ENCODE results near the gene PDSS2.
"Not testable (repeated sequence)": the region's sequence is repeated elsewhere in the genome, so short reads cannot be mapped to it uniquely, and the experiment has no call there.

The PDSS2 gene

DNA sequence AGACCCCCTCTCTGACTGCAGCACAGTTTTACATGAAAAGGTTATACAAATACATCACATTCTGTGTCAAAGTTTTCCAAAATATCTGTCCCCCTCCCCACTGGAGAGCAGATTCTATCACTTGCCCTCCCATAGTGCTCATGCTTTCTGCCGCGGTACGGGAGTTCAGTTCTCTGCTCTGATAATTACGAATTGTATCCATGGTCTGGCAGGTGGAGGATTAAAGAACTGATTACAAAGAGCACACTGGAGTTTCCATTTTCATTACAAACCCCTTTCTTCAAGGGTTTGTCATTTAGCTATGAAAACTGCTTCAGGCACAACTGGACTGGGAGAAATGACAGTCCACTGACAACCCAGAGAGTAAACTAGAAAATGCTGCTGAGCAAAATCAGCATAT, 166.0 kb downstream of the PDSS2 start:
- no peak overlapping the region for H3K27ac ChIP-seq
- no peaks in the 10 kb centered on the region for H3K4me1 ChIP-seq (ENCODE audit: low read depth, poor library complexity, severe bottlenecking)
- H2AFZ ChIP-seq (ENCODE audit: low read depth): no peak overlapping the region
- H3K79me2 ChIP-seq (ENCODE audit: insufficient read depth, low read depth): no peaks in the 10 kb centered on the region
- H3K9ac ChIP-seq: no peak overlapping the region
- no peak for TF ChIP-seq CTCF (conservative IDR thresholded peaks at IDR 0.05; ENCODE audit: low read depth, low read length)
- no peak overlapping the region for H3K4me2 ChIP-seq
- H4K20me1 ChIP-seq (ENCODE audit: insufficient read depth): no peaks in the 10 kb centered on the region
- no peaks in the 10 kb centered on the region for H3K27me3 ChIP-seq (ENCODE audit: insufficient read depth, low read depth)
- no peak overlapping the region for H3K4me3 ChIP-seq (IDR thresholded peaks at IDR 0.05; ENCODE audit: insufficient read depth, low read depth, low read length)
- H3K36me3 ChIP-seq (ENCODE audit: insufficient read depth): no peaks in the 10 kb centered on the region

- H3K4me1 ChIP-seq (ENCODE audit: low read depth, poor library complexity, severe bottlenecking): no peaks in the 10 kb centered on the region
- H3K4me3 ChIP-seq (IDR thresholded peaks at IDR 0.05; ENCODE audit: insufficient read depth, low read depth, low read length): no peak overlapping the region
- no peaks in the 10 kb centered on the region for H3K79me2 ChIP-seq (ENCODE audit: insufficient read depth, low read depth)
- H3K9ac ChIP-seq: no peak overlapping the region
- no peaks in the 10 kb centered on the region for H3K36me3 ChIP-seq (ENCODE audit: insufficient read depth)
- no peak overlapping the region for H3K4me2 ChIP-seq
- no peak for TF ChIP-seq CTCF (conservative IDR thresholded peaks at IDR 0.05; ENCODE audit: low read depth, low read length)
- H4K20me1 ChIP-seq (ENCODE audit: insufficient read depth): no peaks in the 10 kb centered on the region
- no peaks in the 10 kb centered on the region for H3K27me3 ChIP-seq (ENCODE audit: insufficient read depth, low read depth)
- no peak overlapping the region for H3K27ac ChIP-seq
- H2AFZ ChIP-seq (ENCODE audit: low read depth): no peak overlapping the region
Observed at GRCh38 chr6:107292715-107293271, 166.6 kb downstream of the PDSS2 start.

DNA sequence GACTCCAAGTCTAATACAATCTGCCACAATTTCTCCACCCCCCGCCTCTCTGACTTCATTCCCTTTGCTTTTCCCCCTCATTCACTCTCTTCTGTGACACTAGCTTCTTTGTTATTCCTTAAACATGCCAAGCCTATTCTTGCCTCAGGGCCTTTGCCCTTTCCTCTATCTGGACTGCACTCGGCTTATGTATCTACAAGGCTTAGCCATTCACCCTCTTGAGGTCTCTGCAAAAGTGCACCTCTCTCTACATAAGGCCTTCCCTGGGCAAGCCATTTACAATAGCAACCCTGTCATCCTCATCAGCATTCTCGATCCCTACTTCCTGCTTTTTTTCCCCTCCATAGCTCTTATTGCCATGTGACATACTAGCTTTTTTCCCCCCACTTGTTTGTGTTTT, 168.9 kb downstream of the PDSS2 start:
- no peak overlapping the region for H3K27ac ChIP-seq
- H3K79me2 ChIP-seq (ENCODE audit: insufficient read depth, low read depth): no peaks in the 10 kb centered on the region
- no peaks in the 10 kb centered on the region for H3K36me3 ChIP-seq (ENCODE audit: insufficient read depth)
- no peaks in the 10 kb centered on the region for H3K27me3 ChIP-seq (ENCODE audit: insufficient read depth, low read depth)
- H2AFZ ChIP-seq (ENCODE audit: low read depth): no peak overlapping the region
- H3K4me1 ChIP-seq (ENCODE audit: low read depth, poor library complexity, severe bottlenecking): no peaks in the 10 kb centered on the region
- H3K4me2 ChIP-seq: no peak overlapping the region
- no peaks in the 10 kb centered on the region for H4K20me1 ChIP-seq (ENCODE audit: insufficient read depth)
- no peak overlapping the region for H3K4me3 ChIP-seq (IDR thresholded peaks at IDR 0.05; ENCODE audit: insufficient read depth, low read depth, low read length)
- no peak overlapping the region for H3K9ac ChIP-seq
- no peak for TF ChIP-seq CTCF (conservative IDR thresholded peaks at IDR 0.05; ENCODE audit: low read depth, low read length)

DNA sequence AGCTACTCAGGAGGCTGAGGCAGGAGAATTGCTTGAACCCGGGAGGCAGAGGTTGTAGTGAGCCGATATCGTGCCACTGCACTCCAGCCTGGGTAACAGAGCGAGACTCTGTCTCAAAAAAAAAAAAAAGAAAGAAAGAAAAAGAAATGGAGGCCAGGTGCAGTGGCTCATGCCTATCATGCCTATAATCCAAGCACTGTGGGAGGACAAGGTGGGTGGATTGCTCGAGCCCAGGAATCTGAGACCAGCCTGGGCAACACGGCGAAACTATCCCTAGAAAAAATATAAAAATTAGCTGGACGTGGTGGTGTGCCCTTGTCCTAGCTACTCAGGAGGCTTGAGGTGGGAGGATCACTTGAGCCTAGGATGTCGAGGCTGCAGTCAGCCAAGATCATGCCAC, 170.1 kb downstream of the PDSS2 start:
- H2AFZ ChIP-seq (ENCODE audit: low read depth); H3K27ac ChIP-seq; H3K4me3 ChIP-seq (IDR thresholded peaks at IDR 0.05; ENCODE audit: insufficient read depth, low read depth, low read length); H3K4me2 ChIP-seq; H3K27me3 ChIP-seq (ENCODE audit: insufficient read depth, low read depth); H3K4me1 ChIP-seq (ENCODE audit: low read depth, poor library complexity, severe bottlenecking); H3K36me3 ChIP-seq (ENCODE audit: insufficient read depth); H3K79me2 ChIP-seq (ENCODE audit: insufficient read depth, low read depth); H3K9ac ChIP-seq; H4K20me1 ChIP-seq (ENCODE audit: insufficient read depth): not testable (repeated sequence)

DNA sequence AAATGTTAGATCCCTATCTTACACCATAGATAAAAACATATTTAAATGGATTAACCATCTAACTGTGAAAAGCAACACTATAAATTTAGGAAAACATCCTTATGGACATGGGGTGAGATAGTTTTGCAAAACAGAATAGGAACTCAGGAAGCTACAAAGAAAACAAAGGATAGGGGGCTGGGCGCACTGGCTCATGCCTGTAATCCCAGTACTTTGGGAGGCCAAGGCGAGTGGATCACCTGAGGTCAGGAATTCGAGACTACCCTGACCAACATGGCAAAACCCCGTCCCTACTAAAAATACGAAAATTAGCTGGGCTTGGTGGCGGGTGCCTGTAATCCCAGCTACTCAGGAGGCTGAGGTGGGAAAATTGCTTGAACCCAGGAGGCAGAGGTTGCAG, 173.7 kb downstream of the PDSS2 start:
- H3K79me2 ChIP-seq (ENCODE audit: insufficient read depth, low read depth); H3K4me3 ChIP-seq (IDR thresholded peaks at IDR 0.05; ENCODE audit: insufficient read depth, low read depth, low read length); H3K27ac ChIP-seq; H3K4me1 ChIP-seq (ENCODE audit: low read depth, poor library complexity, severe bottlenecking); H4K20me1 ChIP-seq (ENCODE audit: insufficient read depth); H3K4me2 ChIP-seq; H3K36me3 ChIP-seq (ENCODE audit: insufficient read depth); H3K27me3 ChIP-seq (ENCODE audit: insufficient read depth, low read depth); H3K9ac ChIP-seq; H2AFZ ChIP-seq (ENCODE audit: low read depth): not testable (repeated sequence)
